Right kidney (tissue), 1 donor: ENCODE measurements around the gene UNK.

Experiments
- DNase-seq: peaks from one replicate; pipeline ENCODE4 v3.0.0-alpha.2; 2016

The UNK gene

GRCh38 chr17:75771334-75772281 is 13.0 kb upstream of the UNK start:
- no peak for DNase-seq

GRCh38 chr17:75773121-75773807 is 11.3 kb upstream of the UNK start:
- no peak for DNase-seq

GRCh38 chr17:75773808-75774470 is 10.7 kb upstream of the UNK start:
- DNase-seq: no peak

- peak; percentile 63 for DNase-seq
These were observed 10.1 kb upstream of the UNK start for GRCh38 chr17:75774471-75774990.

GRCh38 chr17:75774991-75775668 is 9.5 kb upstream of the UNK start:
- peak; percentile 64 for DNase-seq

- DNase-seq: no peak
These were observed 8.0 kb upstream of the UNK start for GRCh38 chr17:75776386-75777295.

GRCh38 chr17:75777296-75777922 is 7.2 kb upstream of the UNK start:
- no peak for DNase-seq

- DNase-seq: peak; percentile 37
These were observed 6.3 kb upstream of the UNK start for GRCh38 chr17:75778066-75778860.

GRCh38 chr17:75778861-75779249 is 5.8 kb upstream of the UNK start:
- peak; percentile 66 for DNase-seq

- DNase-seq: peak; percentile 89
These were observed 5.2 kb upstream of the UNK start for GRCh38 chr17:75779250-75779986.

GRCh38 chr17:75779987-75780889 is 4.4 kb upstream of the UNK start:
- DNase-seq: no peak

- DNase-seq: peak; percentile 54
These were observed 1.4 kb upstream of the UNK start for GRCh38 chr17:75783069-75783783.

- DNase-seq: no peak
These were observed 668 bp upstream of the UNK start for GRCh38 chr17:75783803-75784472.

- no peak for DNase-seq
These were observed 647 bp downstream of the UNK start for GRCh38 chr17:75785016-75785890.

GRCh38 chr17:75791254-75791653 is 6.6 kb downstream of the UNK start:
- no peak for DNase-seq

- no peak for DNase-seq
These were observed 8.9 kb downstream of the UNK start for GRCh38 chr17:75793460-75793859.
